HL-60 (cell line): ENCODE measurements around the gene ASCC2.

Experiments used
- DNase-seq, 2 experiments: peaks; one replicate each; pipeline ENCODE4 v3.0.0-alpha.2; 2010 to 2020; ENCODE audit warnings: low read depth in 1 of 2, low spot score in 1 of 2
- H3K27ac ChIP-seq: fragments of 250-450 bp; sonication (Bioruptor Pico); replicated peaks from 2 replicates; pipeline ENCODE4 v1.5.1; 2020; ENCODE audit warnings: mild to moderate bottlenecking, moderate library complexity
- H3K27me3 ChIP-seq: fragments of 250-450 bp; sonication (Bioruptor Pico); 2 replicates; pipeline ENCODE4 v1.5.1; 2021; ENCODE audit warnings: mild to moderate bottlenecking, moderate library complexity; ENCODE audit not compliant: insufficient read depth, poor library complexity, severe bottlenecking
- H3K4me3 ChIP-seq: replicated peaks from 2 replicates; pipeline ENCODE4 v1.5.1; 2011; ENCODE audit warnings: mild to moderate bottlenecking, control low read depth, low read length; ENCODE audit not compliant: insufficient read depth
- CTCF ChIP-seq: IDR thresholded peaks from one replicate; pipeline ENCODE4 v1.5.1; 2011; ENCODE audit warnings: low read length, control low read depth, inconsistent platforms; ENCODE audit not compliant: insufficient read depth
- GABPA ChIP-seq: IDR thresholded peaks from 2 replicates; pipeline ENCODE4 v1.6.1; 2012; ENCODE audit warnings: low read depth
- POLR2AphosphoS5 ChIP-seq: IDR thresholded peaks from 2 replicates; pipeline ENCODE4 v1.6.1; 2012; ENCODE audit warnings: low read depth
- REST ChIP-seq: IDR thresholded peaks from 2 replicates; pipeline ENCODE4 v1.6.1; 2012; ENCODE audit warnings: low read depth; ENCODE audit not compliant: insufficient replicate concordance
- SPI1 ChIP-seq: IDR thresholded peaks from 2 replicates; pipeline ENCODE4 v1.6.1; 2012; ENCODE audit warnings: low read depth, mild to moderate bottlenecking, borderline replicate concordance

ASCC2 gene

GRCh38 chr22:29825578-29825977 lies 12.5 kb downstream of the ASCC2 start:
- no peaks in the 10 kb centered on the region for H3K27me3 ChIP-seq
- TF ChIP-seq REST, result no peak
- H3K27ac ChIP-seq, result no peak overlapping the region
- DNase-seq, result no peak
- H3K4me3 ChIP-seq, result no peak overlapping the region

GRCh38 chr22:29824677-29825076 lies 13.4 kb downstream of the ASCC2 start:
- no peak for DNase-seq
- no peak overlapping the region for H3K27ac ChIP-seq
- no peak for TF ChIP-seq CTCF
- TF ChIP-seq GABPA, result no peak
- TF ChIP-seq REST, result no peak
- no peak for TF ChIP-seq SPI1
- TF ChIP-seq POLR2AphosphoS5, result no peak
- H3K4me3 ChIP-seq, result no peak overlapping the region
- H3K27me3 ChIP-seq, result no peaks in the 10 kb centered on the region

- peak; percentile 90 to 94 for DNase-seq
- TF ChIP-seq SPI1, result 0 out of 2 replicates have a peak, but pooled peaks have one; percentile 3
- peak; percentile 56 for TF ChIP-seq POLR2AphosphoS5
- TF ChIP-seq REST, result no peak
- H3K27ac ChIP-seq, result peak overlapping the region; percentile 39
- H3K4me3 ChIP-seq, result no peak overlapping the region
- H3K27me3 ChIP-seq, result no peaks in the 10 kb centered on the region
Observed at GRCh38 chr22:29821291-29822016, 16.6 kb downstream of the ASCC2 start.

GRCh38 chr22:29820961-29821290 lies 17.1 kb downstream of the ASCC2 start:
- H3K27me3 ChIP-seq, result no peaks in the 10 kb centered on the region
- H3K27ac ChIP-seq, result peak overlapping the region; percentile 39
- no peak for DNase-seq
- no peak for TF ChIP-seq REST
- TF ChIP-seq GABPA, result no peak
- 0 out of 2 replicates have a peak, but pooled peaks have one; percentile 18 for TF ChIP-seq SPI1
- no peak overlapping the region for H3K4me3 ChIP-seq
